WTC11 (cell line): ENCODE data around the gene SCO2. TPM values are rescaled to one million over a fixed set of nuclear protein-coding genes. Genes with fewer than 3 reads are reported as not detected.

Source experiments
- ATAC-seq: fragments of 200-7000 bp; cut with Tn5 transposase; 2 replicates; pipeline ENCODE4 v1.10.0; 2021; ENCODE audit warnings: mild to moderate bottlenecking, moderate library complexity
- CTCF ChIA-PET: fragments of 300-600 bp; sonication (Branson Sonifier 250); formaldehyde crosslinking; loops from one replicate; lab custom pipeline; 2021; ENCODE audit warnings: antibody characterized with exemption; lab: Charles Lee
- POLR2A ChIA-PET: fragments of 350-600 bp; sonication (Branson Sonifier 250); formaldehyde crosslinking; loops from one replicate; lab custom pipeline; 2021; ENCODE audit warnings: antibody characterized with exemption; lab: Charles Lee
- DNase-seq: peaks from one replicate; pipeline ENCODE4 v3.0.0; 2021; ENCODE audit warnings: low spot score
- H3K27ac Mint-ChIP-seq: 2 replicates; pipeline ENCODE4 v1.8.0; 2021; ENCODE audit warnings: mixed read lengths
- H3K27me3 Mint-ChIP-seq: 2 replicates; pipeline ENCODE4 v1.8.0; 2021; ENCODE audit warnings: low read depth, mild to moderate bottlenecking, moderate library complexity, mixed read lengths
- H3K36me3 Mint-ChIP-seq: 2 replicates; pipeline ENCODE4 v1.8.0; 2021; ENCODE audit warnings: mixed read lengths
- H3K4me1 Mint-ChIP-seq: 2 replicates; pipeline ENCODE4 v1.8.0; 2022; ENCODE audit warnings: mixed read lengths
- H3K4me3 Mint-ChIP-seq: 2 replicates; pipeline ENCODE4 v1.8.0; 2021; ENCODE audit warnings: mild to moderate bottlenecking, moderate library complexity, mixed read lengths
- H3K9me3 Mint-ChIP-seq: 2 replicates; pipeline ENCODE4 v1.8.0; 2021; ENCODE audit warnings: mixed read lengths
- ATF1 ChIP-seq: sonication (generic); formaldehyde crosslinking; IDR thresholded peaks from 2 replicates; pipeline ENCODE4 v1.8.1; 2023; ENCODE audit warnings: mild to moderate bottlenecking, moderate library complexity, missing genetic modification reagents
- ATF2 ChIP-seq: sonication (generic); formaldehyde crosslinking; IDR thresholded peaks from 2 replicates; pipeline ENCODE4 v1.8.1; 2022; ENCODE audit warnings: low read depth, missing genetic modification reagents, borderline replicate concordance
- E2F1 ChIP-seq: sonication (generic); formaldehyde crosslinking; IDR thresholded peaks from 2 replicates; pipeline ENCODE4 v1.8.0; 2022; ENCODE audit warnings: mild to moderate bottlenecking, missing genetic modification reagents
- E2F4 ChIP-seq: sonication (generic); formaldehyde crosslinking; IDR thresholded peaks from 2 replicates; pipeline ENCODE4 v1.8.1; 2022; ENCODE audit warnings: low read depth, mild to moderate bottlenecking, moderate library complexity, missing genetic modification reagents, borderline replicate concordance
- ERG ChIP-seq: fragments of 250-450 bp; sonication (Bioruptor Pico); IDR thresholded peaks from 2 replicates; pipeline ENCODE4 v1.8.0; 2021; ENCODE audit warnings: mild to moderate bottlenecking
- ETV6 ChIP-seq: sonication (generic); formaldehyde crosslinking; IDR thresholded peaks from 2 replicates; pipeline ENCODE4 v1.8.1; 2022; ENCODE audit warnings: mild to moderate bottlenecking, missing genetic modification reagents
- JUN ChIP-seq: sonication (generic); formaldehyde crosslinking; IDR thresholded peaks from 2 replicates; pipeline ENCODE4 v1.8.0; 2023; ENCODE audit warnings: mild to moderate bottlenecking, missing genetic modification reagents
- MXD4 ChIP-seq: fragments of 250-450 bp; sonication (Bioruptor Pico); IDR thresholded peaks from 2 replicates; pipeline ENCODE4 v1.8.0; 2021; ENCODE audit warnings: mild to moderate bottlenecking, moderate library complexity, borderline replicate concordance
- MYBL2 ChIP-seq: sonication (generic); formaldehyde crosslinking; IDR thresholded peaks from 2 replicates; pipeline ENCODE4 v1.8.1; 2023; ENCODE audit warnings: mild to moderate bottlenecking, moderate library complexity, missing genetic modification reagents
- NR1H2 ChIP-seq: sonication (generic); formaldehyde crosslinking; IDR thresholded peaks from 2 replicates; pipeline ENCODE4 v1.9.0; 2021; ENCODE audit warnings: mild to moderate bottlenecking, moderate library complexity, missing genetic modification reagents
- NR3C1 ChIP-seq: sonication (generic); formaldehyde crosslinking; conservative IDR thresholded peaks from 2 replicates; pipeline ENCODE4 v1.8.1; 2023; ENCODE audit warnings: low read depth, mild to moderate bottlenecking, missing genetic modification reagents
- OVOL2 ChIP-seq: fragments of 250-450 bp; sonication (Bioruptor Pico); IDR thresholded peaks from 2 replicates; pipeline ENCODE4 v1.9.0; 2021; ENCODE audit warnings: mild to moderate bottlenecking, borderline replicate concordance
- PRRX2 ChIP-seq: fragments of 250-450 bp; sonication (Bioruptor Pico); IDR thresholded peaks from 2 replicates; pipeline ENCODE4 v1.8.0; 2021; ENCODE audit warnings: mild to moderate bottlenecking
- TCF7 ChIP-seq: sonication (generic); formaldehyde crosslinking; IDR thresholded peaks from 2 replicates; pipeline ENCODE4 v1.8.0; 2022; ENCODE audit warnings: mild to moderate bottlenecking, low read depth, missing genetic modification reagents, moderate library complexity
- ZNF263 ChIP-seq: sonication (generic); formaldehyde crosslinking; IDR thresholded peaks from 2 replicates; pipeline ENCODE4 v1.8.1; 2022; ENCODE audit warnings: low read depth, mild to moderate bottlenecking, moderate library complexity, missing genetic modification reagents
- ZNF281 ChIP-seq: sonication (generic); formaldehyde crosslinking; IDR thresholded peaks from 2 replicates; pipeline ENCODE4 v1.8.0; 2023; ENCODE audit warnings: mild to moderate bottlenecking, missing genetic modification reagents
- ZNF396 ChIP-seq: fragments of 250-450 bp; sonication (Bioruptor Pico); IDR thresholded peaks from 2 replicates; pipeline ENCODE4 v1.8.0; 2021; ENCODE audit warnings: mild to moderate bottlenecking, moderate library complexity, borderline replicate concordance
- ZNF425 ChIP-seq: fragments of 250-450 bp; sonication (Bioruptor Pico); conservative IDR thresholded peaks from 2 replicates; pipeline ENCODE4 v1.9.0; 2021; ENCODE audit warnings: mild to moderate bottlenecking
- ZNF532 ChIP-seq: fragments of 250-450 bp; sonication (Bioruptor Pico); IDR thresholded peaks from 2 replicates; pipeline ENCODE4 v1.9.0; 2021; ENCODE audit warnings: mild to moderate bottlenecking, borderline replicate concordance
- total RNA-seq: library from RNA; stranded (reverse); gene quantifications from 3 replicates; pipeline ENCODE4 v1.2.3, GENCODE V29; 2021

The SCO2 gene
- total RNA-seq, 1 experiment from 2014 or later: not detected

- TF ChIP-seq E2F4 (CRISPR knock-in tag) (no peak), ATF2 (CRISPR knock-in tag) (no peak), TCF7 (no peak), ERG (no peak), JUN (CRISPR knock-in tag) (no peak), ZNF425 (CRISPR knock-in tag) (no peak), MYBL2 (CRISPR knock-in tag) (no peak)
- TF ChIP-seq, all 79 proteins: peak for 0
Observed at GRCh38 chr22:50548040-50548920, 22.9 kb upstream of the SCO2 start (continued).

- no peak for ATAC-seq
- CTCF ChIA-PET: interaction anchor here (0.6 to 2.5 kb wide), 9 partner anchors 16 to 401 kb away, joined by 3 to 23 read pairs (median 4); partner anchors contain the start of genes SCO2 and SYCE3
- TF ChIP-seq ZNF281: no peak
- TF ChIP-seq NR3C1 (CRISPR knock-in tag): no peak
- no peak for TF ChIP-seq E2F1 (CRISPR knock-in tag)
- no peak for TF ChIP-seq ZNF263
- no peak for TF ChIP-seq MXD4 (CRISPR knock-in tag)
- no peak for TF ChIP-seq NR1H2 (CRISPR knock-in tag)
- no peak for TF ChIP-seq ETV6 (CRISPR knock-in tag)
- no peak for TF ChIP-seq ZNF532
- no peak for TF ChIP-seq ZNF396 (CRISPR knock-in tag)
- no peak for TF ChIP-seq ATF1 (CRISPR knock-in tag)
- TF ChIP-seq OVOL2 (CRISPR knock-in tag): no peak
- TF ChIP-seq PRRX2: no peak
Observed at GRCh38 chr22:50547263-50547985, 22.0 kb upstream of the SCO2 start.

More at GRCh38 chr22:50547263-50547985, 22.0 kb upstream of the SCO2 start:
- peaks cover 11% of the 10 kb centered on the region for H3K27me3 Mint-ChIP-seq
- no peaks in the 10 kb centered on the region for H3K36me3 Mint-ChIP-seq
- POLR2A ChIA-PET: no interaction called here
- H3K4me1 Mint-ChIP-seq: no peaks in the 10 kb centered on the region
- no peaks in the 10 kb centered on the region for H3K9me3 Mint-ChIP-seq
- no peak overlapping the region for H3K4me3 Mint-ChIP-seq
- H3K27ac Mint-ChIP-seq: no peak overlapping the region
- no peak for DNase-seq
